WTC11 (cell line): ENCODE data around the gene PRR30.

Experiments used
- CREB1 ChIP-seq: sonication (generic); formaldehyde crosslinking; IDR thresholded peaks from 2 replicates; pipeline ENCODE4 v1.8.0; 2023; ENCODE audit warnings: mild to moderate bottlenecking, missing genetic modification reagents
- ELF4 ChIP-seq: sonication (generic); formaldehyde crosslinking; IDR thresholded peaks from 2 replicates; pipeline ENCODE4 v1.8.1; 2022; ENCODE audit warnings: low read depth, mild to moderate bottlenecking, moderate library complexity, missing genetic modification reagents
- SMAD4 ChIP-seq: sonication (generic); formaldehyde crosslinking; IDR thresholded peaks from 2 replicates; pipeline ENCODE4 v1.8.0; 2022; ENCODE audit warnings: mild to moderate bottlenecking, missing genetic modification reagents
- ZNF121 ChIP-seq: sonication (generic); formaldehyde crosslinking; IDR thresholded peaks from 2 replicates; pipeline ENCODE4 v1.8.0; 2023; ENCODE audit warnings: missing genetic modification reagents
- TF ChIP-seq, protein P1 (sequence below): sonication (generic); formaldehyde crosslinking; conservative IDR thresholded peaks from 2 replicates; pipeline ENCODE4 v1.8.1; 2022; ENCODE audit warnings: mild to moderate bottlenecking, missing genetic modification reagents

DNA sequence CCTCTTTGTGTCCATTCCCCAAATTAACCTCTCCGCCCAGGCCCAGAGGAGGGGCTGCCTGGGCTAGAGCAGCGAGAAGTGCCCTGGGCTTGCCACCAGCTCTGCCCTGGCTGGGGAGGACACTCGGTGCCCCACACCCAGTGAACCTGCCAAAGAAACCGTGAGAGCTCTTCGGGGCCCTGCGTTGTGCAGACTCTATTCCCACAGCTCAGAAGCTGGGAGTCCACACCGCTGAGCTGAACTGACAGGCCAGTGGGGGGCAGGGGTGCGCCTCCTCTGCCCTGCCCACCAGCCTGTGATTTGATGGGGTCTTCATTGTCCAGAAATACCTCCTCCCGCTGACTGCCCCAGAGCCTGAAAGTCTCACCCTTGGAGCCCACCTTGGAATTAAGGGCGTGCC, 39.2 kb downstream of the PRR30 start:
- TF ChIP-seq SMAD4 (CRISPR knock-in tag) (no peak), ELF4 (CRISPR knock-in tag) (no peak), CREB1 (no peak), ZNF121 (CRISPR knock-in tag) (no peak)
- TF ChIP-seq, protein P1, sequence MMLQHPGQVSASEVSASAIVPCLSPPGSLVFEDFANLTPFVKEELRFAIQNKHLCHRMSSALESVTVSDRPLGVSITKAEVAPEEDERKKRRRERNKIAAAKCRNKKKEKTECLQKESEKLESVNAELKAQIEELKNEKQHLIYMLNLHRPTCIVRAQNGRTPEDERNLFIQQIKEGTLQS (CRISPR knock-in tag): no peak
